Posterior cingulate gyrus (tissue), 11 donors: ENCODE data around the gene IER5.
"Not testable (repeated sequence)": the region's sequence is repeated elsewhere in the genome, so short reads cannot be mapped to it uniquely, and the experiment has no call there.

Experiments used
- DNase-seq, 10 donors: peaks; one replicate each; pipeline versions ENCODE4 v3.0.0 to v3.0.0-alpha.2; 2020 to 2021; ENCODE audit warnings: mixed read lengths in 3 of 10
- intact Hi-C: fragments of 100-400 bp; cut with DNase I; formaldehyde crosslinking; loops from one replicate; pipeline ENCODE4 v1.15.1; 2023

The IER5 gene

DNA sequence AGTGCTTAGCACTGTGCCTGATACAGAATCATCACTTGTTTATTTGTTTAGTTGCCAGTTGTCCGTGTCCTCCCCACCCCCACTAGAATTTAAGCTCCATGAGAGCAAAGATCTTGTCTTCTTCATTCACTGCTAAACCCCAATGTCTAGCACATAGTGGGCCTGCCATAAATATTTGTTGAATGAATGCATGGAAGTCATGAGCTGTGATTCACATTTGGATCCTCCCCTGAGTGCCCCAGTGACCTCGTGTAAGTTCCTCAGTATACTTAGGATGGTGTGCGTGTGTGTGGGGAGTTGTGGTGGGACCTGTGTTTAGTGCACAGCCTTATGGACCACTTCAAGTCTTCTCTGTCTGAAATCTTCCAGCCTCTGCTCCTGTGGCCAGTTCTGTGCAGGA, 23.1 kb downstream of the IER5 start:
- intact Hi-C loops: no loop called here
- no peak for DNase-seq

DNA sequence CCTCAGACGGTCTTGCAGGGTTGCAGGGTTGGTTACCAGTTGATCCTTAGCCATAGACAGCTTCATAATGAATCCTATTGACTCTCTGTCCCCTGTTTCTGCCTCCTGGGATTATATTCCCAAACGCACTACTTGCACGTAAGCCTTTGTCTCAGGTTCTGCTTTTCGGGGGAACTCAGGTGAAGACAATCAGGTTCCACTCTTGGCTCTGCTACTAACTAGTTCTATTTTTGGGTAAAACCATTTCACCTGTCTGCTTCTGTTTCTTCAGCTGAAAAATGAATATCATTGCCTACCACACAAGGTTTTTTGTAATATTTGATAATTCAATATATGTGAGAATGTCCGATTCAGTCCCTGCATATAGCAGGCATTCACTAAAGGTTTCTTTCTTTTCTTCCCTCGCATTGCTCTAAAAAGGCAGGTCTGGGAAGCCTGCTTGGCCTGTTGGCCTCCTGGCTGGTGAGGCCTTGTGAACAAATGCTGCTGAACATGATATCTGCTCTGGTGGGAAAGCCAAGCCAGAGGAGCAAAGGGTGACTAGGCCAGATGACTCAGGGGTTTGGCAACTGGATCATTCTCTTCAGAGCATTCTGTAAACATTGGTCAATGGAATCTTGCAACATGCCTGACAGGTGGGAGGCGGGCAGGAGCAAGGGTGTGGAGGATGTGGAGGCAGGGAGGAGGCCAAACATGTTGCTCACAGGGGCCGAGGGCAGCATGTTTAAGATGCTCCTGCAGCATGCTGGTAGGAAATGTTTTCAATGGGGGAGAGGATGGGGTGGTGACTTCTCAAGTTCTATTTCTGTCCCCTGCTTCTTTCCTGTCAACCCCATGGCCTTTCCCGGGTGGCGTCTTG, 23.8 kb downstream of the IER5 start:
- intact Hi-C loops: no loop called here
- DNase-seq: no peak

DNA sequence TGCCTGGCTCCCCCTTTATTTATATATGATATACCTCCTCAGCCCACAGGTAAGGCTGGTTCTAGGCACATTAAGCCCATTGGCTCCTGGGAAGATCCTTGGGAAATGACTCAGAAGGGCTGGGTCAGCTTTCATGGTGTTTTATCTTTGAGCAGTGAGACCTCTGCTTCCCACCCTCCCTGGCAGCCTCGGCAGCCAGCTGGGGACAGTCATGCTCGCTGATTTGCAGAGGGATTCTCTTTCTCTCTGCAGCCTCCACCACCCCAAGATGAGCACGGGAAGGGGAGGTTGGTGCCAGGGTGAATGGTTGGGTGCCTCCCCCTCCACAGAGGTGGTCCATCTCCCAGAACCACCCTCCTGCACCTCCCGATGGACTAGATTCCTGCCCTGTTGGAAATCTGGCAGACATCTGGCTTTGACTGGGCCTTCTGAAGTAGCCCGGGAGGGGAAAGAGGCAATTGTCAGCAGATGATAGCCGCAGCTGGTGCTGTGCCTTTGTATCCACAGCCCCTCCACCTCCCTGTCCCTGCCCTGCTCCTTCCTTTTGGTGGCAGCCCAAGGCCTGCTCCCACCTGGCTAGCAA, 24.6 kb downstream of the IER5 start:
- intact Hi-C loops: no loop called here
- no peak for DNase-seq

DNA sequence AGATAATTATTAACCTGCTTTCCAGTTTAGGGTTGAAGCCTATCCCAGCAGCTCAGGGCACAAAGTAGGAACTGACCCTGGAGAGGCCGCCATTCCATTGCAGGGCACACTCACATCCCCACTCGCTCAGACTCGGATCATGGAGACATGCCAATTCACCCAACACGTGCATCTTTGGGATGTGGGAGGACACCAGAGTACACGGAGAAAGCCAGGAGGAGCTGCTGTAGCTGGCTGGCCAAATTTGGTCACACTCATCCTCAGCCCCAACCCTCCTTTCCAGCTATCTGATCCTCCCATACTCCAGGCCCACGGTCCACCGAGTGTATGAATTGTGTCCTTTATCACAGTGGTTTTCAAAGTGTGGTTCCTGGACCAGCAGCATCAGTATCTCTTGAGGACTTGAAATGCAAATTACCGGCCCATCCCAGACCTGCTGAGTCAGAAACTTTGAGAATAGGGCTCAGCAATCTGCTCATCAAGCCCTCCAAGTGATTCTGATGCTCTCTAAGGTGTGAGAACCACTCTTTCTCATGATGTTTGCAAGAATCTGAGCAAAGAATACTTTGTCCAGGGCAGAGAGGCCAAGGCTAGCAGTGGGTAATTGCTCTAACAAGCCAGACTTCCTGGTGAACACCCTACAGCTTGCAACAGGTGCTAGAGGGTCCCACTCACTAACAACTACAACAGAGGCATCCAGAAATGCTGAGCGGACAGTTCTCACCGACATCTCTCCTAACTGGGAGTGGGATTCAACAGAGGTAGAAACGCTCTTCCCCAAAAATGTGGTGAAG, 26.3 kb downstream of the IER5 start:
- intact Hi-C loops: no loop called here
- DNase-seq: no peak

DNA sequence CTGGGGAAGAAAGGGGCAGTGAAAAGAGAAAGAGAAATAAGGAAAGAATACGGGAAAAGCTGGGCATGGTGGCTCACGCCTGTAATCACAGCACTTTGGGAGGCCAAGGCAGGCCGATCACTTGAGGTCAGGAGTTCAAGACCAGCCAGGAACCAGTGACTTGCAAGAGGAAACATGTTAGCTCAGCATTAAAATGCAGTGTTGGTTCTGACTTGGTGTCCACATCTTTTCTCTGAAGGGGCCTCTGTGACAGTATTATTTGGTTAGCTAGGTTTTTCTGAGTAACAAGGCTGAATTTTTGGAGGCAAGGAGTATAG, 26.8 kb downstream of the IER5 start:
- no peak for DNase-seq
- intact Hi-C loops: no loop called here

DNA sequence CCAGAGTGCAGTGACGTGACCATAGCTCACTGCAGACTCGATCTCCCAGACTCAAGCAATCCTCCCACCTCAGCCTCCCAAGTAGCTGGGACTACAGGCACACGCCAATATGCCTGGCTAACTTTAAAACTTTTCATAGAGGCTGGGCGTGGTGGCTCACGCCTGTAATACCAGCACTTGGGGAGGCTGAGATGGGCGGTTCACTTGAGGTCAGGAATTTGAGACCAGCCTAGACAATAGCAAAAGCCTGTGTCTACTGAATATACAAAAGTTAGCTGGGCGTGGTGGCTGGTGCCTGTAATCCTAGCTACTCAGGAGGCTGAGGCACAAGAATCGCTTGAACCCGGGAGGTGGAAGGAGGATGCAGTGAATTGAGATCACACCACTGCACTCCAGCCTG, 27.5 kb downstream of the IER5 start:
- intact Hi-C loops: not testable (repeated sequence)

DNA sequence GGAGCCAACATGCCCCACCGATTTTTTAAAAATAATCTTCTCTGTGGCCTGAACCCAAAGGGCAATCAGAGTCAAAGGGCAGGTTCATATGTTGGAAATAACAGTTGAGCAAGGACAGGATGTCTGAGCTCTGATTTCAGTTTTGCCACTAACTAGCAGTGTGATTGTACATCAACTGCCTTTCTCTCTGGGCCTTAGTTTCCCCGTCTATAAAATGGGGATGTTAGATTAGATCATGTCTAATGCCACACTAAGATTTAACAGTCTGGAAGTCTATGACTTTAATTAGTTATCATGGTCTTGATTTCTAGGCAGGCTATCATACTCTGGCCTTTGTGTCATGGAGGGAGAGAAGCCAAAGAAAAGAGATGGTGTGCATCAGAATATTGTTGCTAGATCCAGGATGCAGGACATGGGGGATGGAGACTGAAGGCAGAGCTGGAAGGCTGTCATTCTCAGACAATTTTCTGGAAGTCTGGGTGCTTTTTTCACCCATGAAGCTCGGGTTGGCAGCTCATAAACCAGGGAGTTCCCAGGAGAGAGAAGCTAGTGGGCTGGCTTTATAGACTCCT, 28.4 kb downstream of the IER5 start:
- intact Hi-C loops: no loop called here
- DNase-seq: no peak

More for the DNA sequence above, 27.5 kb downstream of the IER5 start:
- not testable (repeated sequence) for DNase-seq

DNA sequence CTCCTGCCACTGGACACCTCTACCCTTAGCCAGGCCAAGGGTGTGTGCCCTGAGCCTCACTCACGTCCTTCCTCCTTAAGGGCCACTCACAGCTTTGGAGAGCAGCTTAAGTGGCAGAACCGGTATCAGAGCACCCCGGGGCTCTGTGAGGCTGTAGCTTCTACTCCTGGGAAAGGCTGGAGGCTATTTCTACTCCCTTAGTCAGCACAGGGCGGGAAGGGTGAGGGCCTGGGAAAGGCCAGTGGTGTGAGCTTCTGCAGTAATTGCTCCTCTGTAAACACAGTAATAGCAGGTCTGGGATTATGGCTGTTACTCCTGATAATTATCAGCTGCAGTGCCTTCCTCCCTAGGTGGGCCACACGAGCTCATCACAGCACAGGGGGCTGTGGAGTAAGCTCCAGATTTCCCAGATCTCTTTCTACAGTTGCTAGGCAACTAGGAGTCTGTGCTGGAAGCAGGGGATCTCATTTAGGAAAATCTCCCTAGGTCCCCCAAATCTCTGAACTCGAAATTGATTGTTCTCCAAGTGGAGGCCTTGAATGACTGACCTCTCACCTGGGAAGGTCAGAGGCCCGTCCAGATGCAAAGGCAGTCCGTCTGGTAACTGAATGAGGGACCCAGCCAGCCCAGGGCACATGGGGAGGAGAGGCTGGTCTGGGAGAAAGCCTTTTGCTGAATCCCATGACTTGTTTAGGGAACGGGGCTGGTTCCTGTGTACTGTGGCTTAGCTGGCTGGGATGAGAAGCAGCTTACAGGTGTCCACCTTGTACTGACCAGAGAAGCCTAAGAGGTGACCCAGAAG, 29.3 kb downstream of the IER5 start:
- no peak for DNase-seq
- intact Hi-C loops: no loop called here

DNA sequence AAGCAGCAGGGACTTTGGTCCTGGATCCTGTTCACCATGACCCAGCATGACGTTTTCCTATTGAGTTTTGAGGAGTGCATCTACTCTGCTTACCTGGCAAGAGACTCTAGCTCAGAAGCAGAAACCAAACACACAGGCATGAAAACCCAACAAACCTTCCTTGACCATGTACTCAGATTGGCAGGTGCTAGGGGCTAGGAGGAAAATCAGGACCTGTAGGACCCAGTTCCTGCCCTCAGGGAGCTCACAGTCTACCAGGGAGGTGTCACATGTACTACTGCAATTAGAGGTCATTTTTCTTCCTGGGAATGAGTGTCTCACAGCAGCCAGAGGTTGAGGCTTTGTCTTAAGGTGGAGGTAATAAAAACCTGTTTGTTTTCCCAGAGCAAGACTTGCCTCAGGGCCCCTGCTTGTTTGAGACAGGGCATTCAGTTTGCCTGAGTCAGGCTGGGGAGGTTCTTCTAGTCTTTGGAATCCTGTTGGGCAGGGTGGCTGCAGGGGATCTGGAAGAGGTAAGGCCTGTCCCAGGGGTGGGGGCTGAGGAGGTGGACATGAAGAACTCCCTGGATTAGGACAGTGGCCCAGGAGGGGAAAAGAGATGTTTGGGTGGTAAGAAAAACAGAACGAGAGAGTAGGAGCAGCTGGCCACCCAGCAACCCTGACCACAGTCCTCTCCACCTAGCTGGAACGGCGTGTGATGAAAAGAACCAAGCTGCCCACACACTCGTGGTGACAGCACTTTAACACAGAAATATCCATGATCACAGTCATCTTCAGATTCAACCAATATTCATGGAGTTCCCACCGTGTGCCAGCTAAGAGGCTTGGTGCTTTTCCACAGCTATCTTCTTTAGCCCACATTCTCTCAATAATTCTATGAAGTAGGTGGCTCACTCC, 30.8 kb downstream of the IER5 start:
- DNase-seq: peak in 4 of 10 donors; percentile 33 to 90 (median 68)
- intact Hi-C loops: no loop called here

DNA sequence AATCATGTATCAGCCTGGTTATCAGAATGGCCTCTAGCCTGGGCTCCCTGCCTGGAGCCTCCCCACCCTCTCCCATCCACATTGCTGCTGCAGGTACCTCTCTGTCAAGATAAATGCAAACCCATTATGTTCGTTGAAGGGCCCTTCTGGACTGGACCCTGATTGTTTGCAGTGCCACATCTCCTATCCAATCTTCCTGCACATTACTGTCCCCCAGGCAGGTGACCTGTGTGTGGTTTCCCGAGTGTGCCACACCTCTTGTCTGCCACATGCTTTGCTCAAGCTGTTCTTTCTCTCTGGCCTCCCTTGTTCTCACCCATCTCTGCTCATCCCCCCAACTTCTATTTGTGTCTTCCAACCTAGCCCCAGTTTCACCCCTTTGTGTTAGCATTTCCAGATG, 32.4 kb downstream of the IER5 start:
- DNase-seq: no peak
- intact Hi-C loops: no loop called here

DNA sequence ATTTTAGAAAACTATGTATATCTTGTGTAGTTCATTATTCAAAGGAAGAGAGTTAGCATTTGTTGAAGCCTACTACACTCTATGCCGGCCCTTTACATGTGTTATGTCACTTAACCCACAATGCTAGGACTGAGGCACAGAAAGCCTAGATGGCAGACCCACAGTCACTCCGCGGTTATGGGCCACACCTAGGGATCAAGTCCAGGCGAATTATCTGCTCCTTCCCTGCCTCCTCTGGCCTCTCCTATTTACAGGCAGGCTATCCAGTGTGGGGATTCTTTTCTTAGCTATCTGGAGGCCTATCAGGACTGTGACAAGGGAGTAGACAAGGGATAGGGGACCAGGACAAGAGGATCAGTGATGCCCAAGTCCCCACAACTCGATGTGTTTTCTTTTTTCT, 33.0 kb downstream of the IER5 start:
- no peak for DNase-seq
- intact Hi-C loops: no loop called here

DNA sequence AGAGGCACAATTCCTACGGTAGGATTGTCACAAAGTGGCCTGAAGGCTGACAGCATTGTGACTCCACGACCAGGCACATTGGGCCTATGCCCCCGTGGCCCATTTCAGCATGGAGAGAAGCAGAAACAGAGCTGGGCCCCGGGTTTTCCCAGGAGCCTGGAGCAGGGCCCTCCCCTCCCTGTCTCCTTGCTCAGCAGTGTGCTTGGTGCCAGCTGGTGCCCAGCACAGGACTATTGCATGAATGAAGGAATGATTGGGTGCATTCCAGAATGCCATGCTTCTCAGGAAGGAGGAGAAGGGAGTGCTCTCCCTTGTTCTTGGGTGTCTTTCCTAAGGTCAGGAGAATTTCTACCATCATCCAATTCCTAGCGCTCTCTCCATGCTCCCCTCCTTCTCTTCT, 33.7 kb downstream of the IER5 start:
- DNase-seq: peak in 1 of 10 donors; percentile 28
- intact Hi-C loops: no loop called here

DNA sequence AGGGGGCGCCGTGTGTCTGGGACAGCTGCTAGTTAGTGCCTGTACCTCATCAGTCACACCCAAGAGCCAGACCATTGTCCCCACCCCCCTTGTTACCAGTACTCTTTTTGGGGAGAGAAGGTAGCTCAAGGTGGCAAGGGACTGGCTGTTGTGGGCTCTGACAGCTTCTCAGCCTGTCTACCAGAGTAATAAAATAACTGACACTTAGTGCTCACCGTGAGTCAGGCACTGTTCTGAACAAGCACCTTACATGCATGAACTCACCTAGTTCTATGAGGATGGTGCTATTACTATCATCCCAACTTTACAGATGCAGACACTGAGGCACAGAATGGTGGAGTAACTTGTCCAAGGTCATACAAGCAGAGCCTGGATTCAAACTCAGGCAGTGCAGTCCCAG, 34.7 kb downstream of the IER5 start:
- intact Hi-C loops: no loop called here
- DNase-seq: no peak

DNA sequence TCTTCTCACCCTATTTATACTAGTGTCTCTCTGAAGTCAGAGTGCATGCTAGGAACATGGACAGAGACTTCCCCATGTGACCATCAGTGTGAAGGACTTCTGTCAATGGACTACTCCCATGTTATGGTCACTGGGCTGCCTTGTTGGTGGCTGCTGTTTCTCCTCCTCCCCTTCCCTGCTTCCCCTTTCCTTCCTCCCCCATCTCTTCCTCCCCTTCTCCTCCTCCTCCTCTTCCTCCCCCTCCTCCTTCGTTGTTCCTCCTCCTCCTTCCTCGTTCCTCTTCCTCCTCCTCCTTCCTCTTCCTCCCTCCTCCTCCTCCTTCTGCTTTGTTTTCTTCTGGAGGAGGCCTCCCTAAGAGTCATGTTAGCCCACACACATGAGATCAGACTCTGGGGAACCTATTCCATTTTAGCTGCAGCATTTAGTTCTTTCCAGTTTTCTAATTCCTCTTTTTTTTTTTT, 35.8 kb downstream of the IER5 start:
- no peak for DNase-seq
- intact Hi-C loops: no loop called here

DNA sequence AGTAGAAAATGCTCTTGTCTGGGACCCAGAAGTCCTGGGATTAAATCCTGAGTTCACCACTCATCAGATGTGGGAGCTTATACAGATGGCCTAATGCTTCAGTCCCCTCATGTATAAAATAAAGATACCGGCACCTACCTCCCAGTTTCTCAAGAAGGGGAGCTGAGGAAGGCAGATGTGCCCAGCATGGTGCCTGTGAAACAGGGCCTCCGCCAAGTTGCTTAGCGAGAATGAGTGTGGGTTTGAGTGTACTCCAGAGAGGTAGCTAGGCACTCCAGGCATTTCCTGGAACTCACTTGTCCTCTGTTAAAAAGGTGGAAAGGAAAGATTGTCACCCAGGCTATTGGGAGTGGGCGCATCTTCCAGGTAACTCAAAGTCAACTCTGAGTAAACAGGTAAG, 37.8 kb downstream of the IER5 start:
- intact Hi-C loops: no loop called here

DNA sequence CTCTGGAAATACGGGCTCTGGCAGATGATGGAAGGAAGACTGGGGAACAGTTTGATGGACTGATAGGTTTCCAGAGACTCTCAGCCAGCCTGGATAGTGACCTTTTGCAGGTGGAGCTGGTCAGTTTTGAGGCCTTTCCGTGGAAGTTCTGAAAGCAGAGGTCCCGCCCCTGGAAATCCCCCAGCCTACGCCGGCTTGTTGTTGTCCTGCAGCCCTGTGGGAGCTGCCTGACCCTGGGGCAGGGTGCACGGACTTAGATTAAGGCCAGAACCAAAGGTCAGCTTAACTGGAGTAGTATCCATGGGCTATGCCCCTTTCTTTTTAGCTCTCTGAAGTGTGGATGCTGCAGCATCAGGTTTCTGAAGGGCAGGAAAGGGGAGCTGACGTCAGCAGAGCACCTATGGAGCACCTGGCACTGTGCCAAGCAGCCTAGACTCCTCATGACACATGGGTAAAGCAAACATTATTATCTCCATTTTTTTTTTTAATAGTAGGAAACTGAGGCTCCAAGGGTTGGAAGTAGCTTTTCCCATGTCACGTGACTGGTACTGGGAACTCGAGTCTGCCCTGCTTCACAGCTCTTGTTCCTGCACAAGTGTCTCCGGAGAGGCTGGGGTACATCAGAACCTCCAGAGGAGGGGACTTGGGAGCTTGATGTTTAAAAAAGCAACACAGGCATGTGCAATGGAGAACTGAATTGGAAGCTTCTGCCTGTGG, 38.5 kb downstream of the IER5 start:
- intact Hi-C loops: no loop called here
- DNase-seq: no peak

More for the DNA sequence above, 37.8 kb downstream of the IER5 start:
- DNase-seq: no peak

DNA sequence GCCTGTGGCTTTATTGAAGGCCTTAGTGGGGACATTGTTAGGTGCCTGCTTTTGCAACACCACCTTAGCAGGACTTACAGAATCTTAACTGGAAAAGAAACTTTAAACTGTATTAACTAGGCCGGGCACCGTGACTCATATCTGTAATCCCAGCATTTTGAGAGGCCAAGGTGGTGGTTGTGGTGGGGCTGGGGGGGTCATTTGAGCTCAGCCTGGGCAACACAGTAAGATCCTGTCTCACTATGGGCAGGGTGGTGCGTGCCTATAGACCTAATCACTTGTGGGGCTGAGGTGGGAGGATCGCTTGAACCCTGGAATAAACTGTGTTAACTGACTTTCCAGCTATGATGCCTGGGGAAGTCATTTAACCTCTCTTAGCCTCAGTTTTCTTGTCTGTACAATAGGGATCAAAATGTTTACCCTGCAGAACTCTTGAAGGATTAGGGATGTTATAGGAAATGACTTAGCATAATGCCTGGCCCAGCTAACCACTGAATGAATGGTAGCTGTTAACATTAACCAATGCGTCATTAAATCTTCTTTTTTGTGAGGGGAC, 39.5 kb downstream of the IER5 start:
- DNase-seq: peak in 1 of 10 donors; percentile 4
- intact Hi-C loops: no loop called here
